CD4-positive, alpha-beta T cell (primary cell): ENCODE measurements around the gene PLA2G2D. TPM values are rescaled to one million over a fixed set of nuclear protein-coding genes. Genes with fewer than 3 reads are reported as not detected.

Source experiments
- ATAC-seq: fragments of 200-7000 bp; cut with Tn5 transposase; one replicate; pipeline ENCODE4 v1.10.0; 2022; ENCODE audit warnings: mild to moderate bottlenecking; ENCODE audit not compliant: poor library complexity
- CTCF ChIA-PET: fragments of 350-600 bp; sonication (Branson Sonifier 250); formaldehyde crosslinking; loops from one replicate; lab custom pipeline; 2021; ENCODE audit warnings: antibody characterized with exemption, inconsistent platforms; lab: Charles Lee
- POLR2A ChIA-PET: fragments of 350-600 bp; sonication (Branson Sonifier 250); formaldehyde crosslinking; loops from one replicate; lab custom pipeline; 2021; ENCODE audit warnings: antibody characterized with exemption, inconsistent platforms; lab: Charles Lee
- DNase-seq, 14 experiments: peaks; one replicate each; pipeline ENCODE4 v3.0.0-alpha.2; 2013 to 2020; ENCODE audit warnings: mixed read lengths in 2 of 14
- H3K27ac ChIP-seq, 2 donors: one replicate each; pipeline versions ENCODE4 v1.5.1 to v1.7.0; 2013; ENCODE audit warnings: low read length in 2 of 2, low read depth in 1 of 2, mild to moderate bottlenecking in 1 of 2
- H3K27me3 ChIP-seq, 2 experiments: 1 replicate in 1 of 2; 2 replicates in 1 of 2; pipeline versions ENCODE4 v1.6.1 to v1.7.0; 2013; ENCODE audit warnings: low read length in 2 of 2, control low read depth in 1 of 2, mild to moderate bottlenecking in 1 of 2, moderate library complexity in 1 of 2; ENCODE audit not compliant: insufficient read depth in 2 of 2, control insufficient read depth in 1 of 2
- H3K36me3 ChIP-seq: one replicate; pipeline ENCODE4 v1.6.1; 2013; ENCODE audit warnings: low read length, control low read depth; ENCODE audit not compliant: insufficient read depth
- H3K4me1 ChIP-seq: one replicate; pipeline ENCODE4 v1.6.1; 2013; ENCODE audit warnings: low read length, control low read depth; ENCODE audit not compliant: insufficient read depth
- H3K4me3 ChIP-seq: one replicate; pipeline ENCODE4 v1.5.1; 2013; ENCODE audit warnings: mild to moderate bottlenecking, low read length, moderate library complexity
- H3K9me3 ChIP-seq, 2 experiments: 1 replicate in 1 of 2; 2 replicates in 1 of 2; pipeline versions ENCODE4 v1.6.1 to v1.7.0; 2013; ENCODE audit warnings: low read length in 2 of 2, mild to moderate bottlenecking in 2 of 2, control low read depth in 1 of 2, moderate library complexity in 1 of 2; ENCODE audit not compliant: control insufficient read depth in 1 of 2, insufficient read depth in 1 of 2
- H3K27ac Mint-ChIP-seq: one replicate; pipeline ENCODE4 v1.8.0; 2020; ENCODE audit warnings: mixed read lengths
- H3K27me3 Mint-ChIP-seq: one replicate; pipeline ENCODE4 v1.8.0; 2021; ENCODE audit warnings: mixed read lengths
- H3K36me3 Mint-ChIP-seq: one replicate; pipeline ENCODE4 v1.8.0; 2021; ENCODE audit warnings: low read depth, mixed read lengths
- H3K4me1 Mint-ChIP-seq: one replicate; pipeline ENCODE4 v1.8.0; 2021; ENCODE audit warnings: low read depth, mixed read lengths
- H3K4me3 Mint-ChIP-seq: one replicate; pipeline ENCODE4 v1.8.0; 2020; ENCODE audit warnings: mild to moderate bottlenecking, mixed read lengths
- H3K9me3 Mint-ChIP-seq: one replicate; pipeline ENCODE4 v1.8.0; 2020; ENCODE audit warnings: mixed read lengths
- intact Hi-C, 2 experiments: fragments of 100-400 bp; cut with DNase I in 1 of 2; cut with micrococcal nuclease in 1 of 2; formaldehyde crosslinking; loops; one replicate each; pipeline versions ENCODE4 v1.15.1 to v1.9.0; 2023 to 2025; cut with DNase I, micrococcal nuclease
- total RNA-seq, 174 experiments: library from RNA in 2 of 174; stranded (reverse) in 2 of 174; gene quantifications; one replicate each; pipeline ENCODE4 v1.2.3 and lab custom pipeline; 2021 to 2026
- TF ChIP-seq, protein P1 (sequence below): fragments of 200-600 bp; IDR thresholded peaks from one replicate; pipeline ENCODE4 v1.8.0; 2022; ENCODE audit warnings: antibody characterized with exemption, mild to moderate bottlenecking

PLA2G2D gene
- total RNA-seq, 2 experiments from 2014 or later: not detected

DNA sequence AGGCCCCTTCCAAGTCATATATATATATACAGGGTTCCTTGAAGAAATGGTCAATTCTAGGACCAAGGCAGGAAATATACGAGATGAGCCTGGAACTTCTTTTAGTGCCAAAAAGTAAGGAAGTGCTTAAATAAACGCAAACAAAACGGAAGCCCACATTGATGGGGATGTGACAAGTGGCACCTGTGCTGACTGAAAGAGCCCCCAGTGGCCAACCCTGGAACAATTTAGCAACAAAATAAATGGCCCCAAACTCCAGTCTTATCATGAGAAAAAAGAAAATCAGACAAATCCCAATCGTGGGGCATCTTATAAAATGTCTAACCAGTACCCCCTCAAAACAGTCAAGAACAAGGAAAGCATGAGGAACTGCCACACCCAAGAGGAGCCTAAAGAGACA is 31.7 kb downstream of the PLA2G2D start:
- Mint-ChIP-seq H3K9me3 (no peaks in the 10 kb centered on the region), H3K4me3 (no peak overlapping the region), H3K36me3 (no peaks in the 10 kb centered on the region), H3K27ac (no peak overlapping the region), H3K27me3 (peaks cover 20% of the 10 kb centered on the region), H3K4me1 (no peaks in the 10 kb centered on the region)
- intact Hi-C loops: no loop called here
- POLR2A ChIA-PET: no interaction called here
- Histone ChIP-seq H3K4me3 (no peak overlapping the region), H3K36me3 (no peaks in the 10 kb centered on the region), H3K4me1 (no peaks in the 10 kb centered on the region), H3K9me3 (no peaks in the 10 kb centered on the region), H3K27ac (no peak overlapping the region), H3K27me3 (peaks cover 0 to 8% of the 10 kb centered on the region in 2 experiments)
- ATAC-seq (no peak), DNase-seq (no peak)
- TF ChIP-seq, protein P1, sequence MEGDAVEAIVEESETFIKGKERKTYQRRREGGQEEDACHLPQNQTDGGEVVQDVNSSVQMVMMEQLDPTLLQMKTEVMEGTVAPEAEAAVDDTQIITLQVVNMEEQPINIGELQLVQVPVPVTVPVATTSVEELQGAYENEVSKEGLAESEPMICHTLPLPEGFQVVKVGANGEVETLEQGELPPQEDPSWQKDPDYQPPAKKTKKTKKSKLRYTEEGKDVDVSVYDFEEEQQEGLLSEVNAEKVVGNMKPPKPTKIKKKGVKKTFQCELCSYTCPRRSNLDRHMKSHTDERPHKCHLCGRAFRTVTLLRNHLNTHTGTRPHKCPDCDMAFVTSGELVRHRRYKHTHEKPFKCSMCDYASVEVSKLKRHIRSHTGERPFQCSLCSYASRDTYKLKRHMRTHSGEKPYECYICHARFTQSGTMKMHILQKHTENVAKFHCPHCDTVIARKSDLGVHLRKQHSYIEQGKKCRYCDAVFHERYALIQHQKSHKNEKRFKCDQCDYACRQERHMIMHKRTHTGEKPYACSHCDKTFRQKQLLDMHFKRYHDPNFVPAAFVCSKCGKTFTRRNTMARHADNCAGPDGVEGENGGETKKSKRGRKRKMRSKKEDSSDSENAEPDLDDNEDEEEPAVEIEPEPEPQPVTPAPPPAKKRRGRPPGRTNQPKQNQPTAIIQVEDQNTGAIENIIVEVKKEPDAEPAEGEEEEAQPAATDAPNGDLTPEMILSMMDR: no peak
- CTCF ChIA-PET: no interaction called here

DNA sequence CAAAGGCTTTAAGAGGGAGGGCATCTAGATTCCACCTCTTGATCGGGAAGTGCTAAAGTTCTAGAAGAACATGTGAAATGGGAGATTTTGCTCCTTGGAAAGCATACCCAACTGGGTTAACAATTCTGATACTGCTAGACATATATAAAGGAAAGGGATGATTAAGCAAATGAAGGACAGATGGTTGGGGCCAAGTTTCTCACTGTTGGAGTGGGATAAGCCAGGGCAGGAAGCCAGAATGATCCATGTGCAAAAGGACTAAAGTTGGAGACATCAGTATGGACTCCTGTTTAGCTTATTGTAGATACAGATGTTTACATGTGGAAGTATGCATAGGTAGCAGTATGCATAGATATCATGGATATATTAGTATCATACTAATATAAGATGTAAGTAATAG is 32.5 kb downstream of the PLA2G2D start:
- DNase-seq (no peak), ATAC-seq (no peak)
- Mint-ChIP-seq H3K4me1 (no peaks in the 10 kb centered on the region), H3K27me3 (peaks cover 13% of the 10 kb centered on the region), H3K4me3 (no peak overlapping the region), H3K36me3 (no peaks in the 10 kb centered on the region), H3K27ac (no peak overlapping the region), H3K9me3 (no peaks in the 10 kb centered on the region)
- Histone ChIP-seq H3K9me3 (no peaks in the 10 kb centered on the region), H3K36me3 (no peaks in the 10 kb centered on the region), H3K27me3 (peaks cover 0 to 5% of the 10 kb centered on the region in 2 experiments), H3K4me3 (no peak overlapping the region), H3K27ac (no peak overlapping the region), H3K4me1 (no peaks in the 10 kb centered on the region)
- POLR2A ChIA-PET: no interaction called here
- intact Hi-C loops: no loop called here
- CTCF ChIA-PET: no interaction called here
- TF ChIP-seq, protein P1: no peak

DNA sequence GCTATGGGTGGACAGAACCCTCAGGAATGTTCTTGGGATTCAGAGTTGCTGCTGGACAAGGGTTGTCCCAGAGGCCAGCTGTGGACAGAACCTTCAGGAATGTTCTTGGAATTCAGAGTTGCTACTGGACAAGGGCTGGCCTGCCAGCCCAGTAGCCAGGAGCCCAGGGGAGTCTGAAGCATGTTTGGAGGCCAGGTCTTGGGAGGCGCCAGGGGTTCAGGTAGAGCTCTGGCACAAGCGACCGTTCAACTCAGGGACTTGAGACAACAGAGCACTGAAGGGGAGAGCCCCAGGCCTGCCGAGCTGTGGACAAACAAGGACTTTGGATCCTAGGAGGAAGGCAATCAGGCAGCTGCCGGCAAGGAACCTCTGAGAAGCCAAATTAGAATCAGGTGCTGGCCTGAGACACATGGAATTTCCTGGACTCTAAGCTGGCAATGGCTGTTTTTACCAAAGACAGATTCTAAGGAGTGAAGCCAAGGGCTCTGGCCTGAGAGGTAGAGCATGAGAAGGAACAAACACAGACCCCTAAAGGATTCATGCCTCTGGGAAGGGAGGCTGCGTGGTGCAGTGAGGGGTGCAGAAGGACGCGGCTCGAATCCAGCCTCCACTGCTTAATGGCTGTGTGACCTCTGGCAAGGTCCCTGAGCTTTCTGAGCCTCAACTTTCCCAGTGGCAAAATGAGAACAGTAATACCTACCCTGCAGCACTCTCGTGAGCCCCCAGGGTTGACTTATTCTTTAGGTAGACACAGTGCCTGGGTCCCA is 36.0 kb downstream of the PLA2G2D start:
- Mint-ChIP-seq H3K9me3 (no peaks in the 10 kb centered on the region), H3K4me3 (no peak overlapping the region), H3K27ac (no peak overlapping the region), H3K36me3 (no peaks in the 10 kb centered on the region), H3K4me1 (peaks cover 3% of the 10 kb centered on the region), H3K27me3 (peaks cover 15% of the 10 kb centered on the region)
- ATAC-seq (no peak), DNase-seq (no peak)
- TF ChIP-seq, protein P1: no peak
- POLR2A ChIA-PET: no interaction called here
- H3K4me1 ChIP-seq: peaks cover 8% of the 10 kb centered on the region
- H3K36me3 ChIP-seq: no peaks in the 10 kb centered on the region
- no peak overlapping the region for H3K4me3 ChIP-seq
- H3K27ac ChIP-seq: no peak overlapping the region
- H3K27me3 ChIP-seq: peaks cover 6% of the 10 kb centered on the region in 2 experiments
- intact Hi-C loops: no loop called here
- H3K9me3 ChIP-seq: no peaks in the 10 kb centered on the region
- CTCF ChIA-PET: no interaction called here
